GM21381 (cell line): ENCODE data around the gene GOLGA6L2.
"Not testable (repeated sequence)": the region's sequence is repeated elsewhere in the genome, so short reads cannot be mapped to it uniquely, and the experiment has no call there.

Experiments used
- ATAC-seq: cut with Tn5 transposase; IDR thresholded peaks from one replicate; pipeline ENCODE4 v1.9.1; 2021; ENCODE audit warnings: mild to moderate bottlenecking, moderate library complexity; ENCODE audit not compliant: unreplicated experiment

GOLGA6L2 gene

GRCh38 chr15:23425327-23425726, 21.7 kb downstream of the GOLGA6L2 start:
- ATAC-seq, result not testable (repeated sequence)

- ATAC-seq, result no peak
These were observed 22.7 kb downstream of the GOLGA6L2 start for GRCh38 chr15:23424111-23424904.

GRCh38 chr15:23422946-23423708, 23.9 kb downstream of the GOLGA6L2 start:
- no peak for ATAC-seq

GRCh38 chr15:23422099-23422945, 24.7 kb downstream of the GOLGA6L2 start:
- ATAC-seq, result no peak

- ATAC-seq, result no peak
These were observed 26.1 kb downstream of the GOLGA6L2 start for GRCh38 chr15:23420806-23421575.

- ATAC-seq, result no peak
These were observed 30.4 kb downstream of the GOLGA6L2 start for GRCh38 chr15:23416349-23417276.

- not testable (repeated sequence) for ATAC-seq
These were observed 31.2 kb downstream of the GOLGA6L2 start for GRCh38 chr15:23415866-23416265.

GRCh38 chr15:23415321-23415865, 31.6 kb downstream of the GOLGA6L2 start:
- ATAC-seq, result no peak

- not testable (repeated sequence) for ATAC-seq
These were observed 34.0 kb downstream of the GOLGA6L2 start for GRCh38 chr15:23412881-23413600.

GRCh38 chr15:23411841-23412240, 35.2 kb downstream of the GOLGA6L2 start:
- no peak for ATAC-seq

- ATAC-seq, result no peak
These were observed 43.5 kb downstream of the GOLGA6L2 start for GRCh38 chr15:23403550-23403949.

- no peak for ATAC-seq
These were observed 44.5 kb downstream of the GOLGA6L2 start for GRCh38 chr15:23402544-23402943.

- no peak for ATAC-seq
These were observed 44.9 kb downstream of the GOLGA6L2 start for GRCh38 chr15:23402140-23402539.

- ATAC-seq, result no peak
These were observed 45.4 kb downstream of the GOLGA6L2 start for GRCh38 chr15:23401627-23402026.

- not testable (repeated sequence) for ATAC-seq
These were observed 47.8 kb downstream of the GOLGA6L2 start for GRCh38 chr15:23399207-23399606.

- not testable (repeated sequence) for ATAC-seq
These were observed 48.7 kb downstream of the GOLGA6L2 start for GRCh38 chr15:23398357-23398756.

- no peak for ATAC-seq
These were observed 49.3 kb downstream of the GOLGA6L2 start for GRCh38 chr15:23397779-23398178.

GRCh38 chr15:23395832-23396231, 51.2 kb downstream of the GOLGA6L2 start:
- ATAC-seq, result no peak
